ENCODE data around the gene FGD2.

- no peak for TF ChIP-seq SP2 (IDR thresholded peaks at IDR 0.05; ENCODE audit: low read length)
- TF ChIP-seq CTCF (IDR thresholded peaks at IDR 0.05; ENCODE audit: control extremely low read depth in 1 of 3, insufficient read depth in 1 of 3, low read depth in 1 of 3, low read length in 3 of 3), result no peak
- TF ChIP-seq MAFK (IDR thresholded peaks at IDR 0.05; ENCODE audit: low read depth, low read length), result no peak
- no peak for TF ChIP-seq HDAC2 (IDR thresholded peaks at IDR 0.05; ENCODE audit: borderline replicate concordance in 1 of 2, low read depth in 2 of 2, low read length in 2 of 2)
- no peak for TF ChIP-seq GABPA (IDR thresholded peaks at IDR 0.05; ENCODE audit: borderline replicate concordance, insufficient read depth, low read length)
- no peak for TF ChIP-seq SRF (IDR thresholded peaks at IDR 0.05; ENCODE audit: low read depth, low read length)
- no peak for TF ChIP-seq TBP (IDR thresholded peaks at IDR 0.05; ENCODE audit: low read depth, low read length)
Measured at GRCh38 chr6:37025621-37026466, 20.4 kb downstream of the FGD2 start.

Measured in H1 (cell line).